ENCODE results near the gene RNF44.

GRCh38 chr5:176485176-176485575 is 52.0 kb downstream of the RNF44 start:
- TF ChIP-seq REST (IDR thresholded peaks at IDR 0.05; ENCODE audit: insufficient read depth in 1 of 2, low read depth in 2 of 2, low read length in 1 of 2) (no peak), CTCF (IDR thresholded peaks at IDR 0.05) (no peak), SIN3A (IDR thresholded peaks at IDR 0.05; ENCODE audit: borderline replicate concordance, insufficient read depth, low read depth, low read length) (no peak)
